NCI-H82 (cell line): ENCODE data around the gene TP73.

Experiments
- DNase-seq: peaks from one replicate; lab custom pipeline; 2025; lab: John Stamatoyannopoulos, UW

Gene TP73

GRCh38 chr1:3653286-3653618 lies 936 bp downstream of the TP73 start:
- no peak for DNase-seq

GRCh38 chr1:3654549-3655281 lies 2.4 kb downstream of the TP73 start:
- DNase-seq, result no peak

- DNase-seq, result no peak
Measured at GRCh38 chr1:3656450-3657095, 4.3 kb downstream of the TP73 start.

- no peak for DNase-seq
Measured at GRCh38 chr1:3657096-3657475, 4.8 kb downstream of the TP73 start.

GRCh38 chr1:3657578-3658230 lies 5.4 kb downstream of the TP73 start:
- no peak for DNase-seq

GRCh38 chr1:3658231-3658615 lies 5.9 kb downstream of the TP73 start:
- DNase-seq, result no peak

- no peak for DNase-seq
Measured at GRCh38 chr1:3659093-3659492, 6.8 kb downstream of the TP73 start.

GRCh38 chr1:3660704-3661103 lies 8.4 kb downstream of the TP73 start:
- DNase-seq, result no peak

GRCh38 chr1:3661631-3662030 lies 9.3 kb downstream of the TP73 start:
- no peak for DNase-seq

GRCh38 chr1:3662080-3662671 lies 9.9 kb downstream of the TP73 start:
- no peak for DNase-seq

GRCh38 chr1:3663999-3664699 lies 11.8 kb downstream of the TP73 start:
- no peak for DNase-seq

GRCh38 chr1:3664700-3665375 lies 12.5 kb downstream of the TP73 start:
- no peak for DNase-seq

GRCh38 chr1:3668148-3668547 lies 15.8 kb downstream of the TP73 start:
- no peak for DNase-seq

GRCh38 chr1:3668585-3669300 lies 16.4 kb downstream of the TP73 start:
- DNase-seq, result peak; percentile 59

GRCh38 chr1:3669421-3669821 lies 17.1 kb downstream of the TP73 start:
- no peak for DNase-seq

- DNase-seq, result no peak
Measured at GRCh38 chr1:3669971-3670431, 17.7 kb downstream of the TP73 start.

GRCh38 chr1:3670823-3671265 lies 18.5 kb downstream of the TP73 start:
- DNase-seq, result no peak

GRCh38 chr1:3671371-3672180 lies 19.3 kb downstream of the TP73 start:
- DNase-seq, result no peak

- no peak for DNase-seq
Measured at GRCh38 chr1:3672231-3672970, 20.1 kb downstream of the TP73 start.
